HepG2 (cell line): ENCODE measurements around the gene FLAD1. TPM values are rescaled to one million over a fixed set of nuclear protein-coding genes. Genes with fewer than 3 reads are reported as not detected.

ENCODE experiments used
- HNRNPK ChIP-seq: fragments of 200-400 bp; formaldehyde crosslinking; IDR thresholded peaks from 2 replicates; pipeline ENCODE4 v1.6.1; 2018; ENCODE audit warnings: low read length, low read depth, moderate library complexity, mild to moderate bottlenecking; ENCODE audit not compliant: poor library complexity, severe bottlenecking
- KDM2A ChIP-seq: sonication (generic); formaldehyde crosslinking; IDR thresholded peaks from 2 replicates; pipeline ENCODE4 v1.4.0; 2020; ENCODE audit warnings: low read depth, missing genetic modification reagents, borderline replicate concordance
- MXD3 ChIP-seq: IDR thresholded peaks from 2 replicates; pipeline ENCODE4 v1.6.1; 2016; ENCODE audit warnings: mild to moderate bottlenecking, missing biosample characterization, missing genetic modification reagents
- PATZ1 ChIP-seq: sonication (generic); formaldehyde crosslinking; IDR thresholded peaks from 2 replicates; pipeline ENCODE4 v1.4.0; 2020; ENCODE audit warnings: missing genetic modification reagents
- TERF1 ChIP-seq: sonication (generic); formaldehyde crosslinking; IDR thresholded peaks from 2 replicates; pipeline ENCODE4 v1.8.0; 2022; ENCODE audit warnings: mild to moderate bottlenecking, missing genetic modification reagents, moderate library complexity
- ZBTB1 ChIP-seq: sonication (generic); formaldehyde crosslinking; IDR thresholded peaks from 2 replicates; pipeline ENCODE4 v1.4.0; 2020; ENCODE audit warnings: missing genetic modification reagents, borderline replicate concordance
- ZBTB26 ChIP-seq: IDR thresholded peaks from 2 replicates; pipeline ENCODE4 v1.6.1; 2016; ENCODE audit warnings: missing compliant biosample characterization, missing genetic modification reagents, borderline replicate concordance
- ZBTB49 ChIP-seq: sonication (generic); formaldehyde crosslinking; IDR thresholded peaks from 2 replicates; pipeline ENCODE4 v1.4.0; 2020; ENCODE audit warnings: missing genetic modification reagents, borderline replicate concordance
- ZNF281 ChIP-seq: sonication (generic); formaldehyde crosslinking; IDR thresholded peaks from 2 replicates; pipeline ENCODE4 v1.4.0; 2020; ENCODE audit warnings: missing genetic modification reagents, borderline replicate concordance
- ZNF646 ChIP-seq: sonication (generic); formaldehyde crosslinking; IDR thresholded peaks from 2 replicates; pipeline ENCODE4 v1.9.0; 2021; ENCODE audit warnings: mild to moderate bottlenecking, missing genetic modification reagents
- polyA plus RNA-seq, 8 experiments: library from polyadenylated mRNA; depleted of rRNA in 3 of 8; stranded (reverse) in 7 of 8; unstranded in 1 of 8; fragments of >200 nt; fragmentation: Illumina TruSeq in 4 of 8; extraction: Trizol in 4 of 8; gene quantifications; 2 replicates each; pipeline versions ENCODE4 v1.2.1 to v1.2.3, GENCODE V29; 2011 to 2016; ENCODE audit warnings: low read depth in 4 of 8, missing spikeins in 1 of 8, mixed read lengths in 1 of 8; ENCODE audit not compliant: insufficient read depth in 1 of 8
- total RNA-seq, 5 experiments: library from RNA; depleted of rRNA; stranded (reverse); fragments of >200 nt; fragmentation: Illumina TruSeq; extraction: Trizol; gene quantifications; 2 replicates each; pipeline ENCODE4 v1.2.3, GENCODE V29; 2016; ENCODE audit warnings: low read depth in 1 of 5

The FLAD1 gene
- total and polyA plus RNA-seq, 2 of the 13 experiments (the other 11 are each of a cell fraction or from before 2014, with no cell fraction given), result 25.9 to 32.8 TPM

GRCh38 chr1:155003227-155003765 lies 20.2 kb downstream of the FLAD1 start (continued):
- no peak for TF ChIP-seq MXD3
- no peak for TF ChIP-seq ZBTB49 (CRISPR knock-in tag)
- no peak for TF ChIP-seq TERF1 (CRISPR knock-in tag)
- no peak for TF ChIP-seq ZBTB1 (CRISPR knock-in tag)
- TF ChIP-seq ZBTB26 (CRISPR knock-in tag), result no peak
- TF ChIP-seq KDM2A, result peak; percentile 15; the same call in 1 of the 2 replicates
- TF ChIP-seq ZNF281 (CRISPR knock-in tag), result no peak
- TF ChIP-seq HNRNPK, result no peak
- TF ChIP-seq PATZ1 (CRISPR knock-in tag), result no peak
- TF ChIP-seq ZNF646 (CRISPR knock-in tag), result no peak
